Coronary artery (tissue), 2 donors: ENCODE data around the gene DSE.

Experiments used
- DNase-seq: peaks from one replicate; pipeline ENCODE4 v3.0.0-alpha.2; 2017; ENCODE audit warnings: low spot score
- H3K27ac ChIP-seq, 2 donors: fragments of 200-600 bp; sonication (generic); one replicate each; pipeline ENCODE4 v1.5.1; 2016 to 2019
- H3K4me3 ChIP-seq: fragments of 200-600 bp; sonication (generic); 2 replicates; pipeline ENCODE4 v1.5.1; 2016; ENCODE audit warnings: mild to moderate bottlenecking, moderate library complexity
- CTCF ChIP-seq: fragments of 200-600 bp; sonication (generic); IDR thresholded peaks from one replicate; pipeline ENCODE4 v1.5.1; 2019; ENCODE audit warnings: antibody characterized with exemption

The DSE gene

GRCh38 chr6:116371120-116371917, 572 bp downstream of the DSE start:
- H3K4me3 ChIP-seq, result peak overlapping the region; percentile 87
- peak overlapping the region; percentile 93 to 96 for H3K27ac ChIP-seq
- no peak for TF ChIP-seq CTCF
- DNase-seq, result peak; percentile 90

- TF ChIP-seq CTCF, result no peak
- peak overlapping the region; percentile 87 for H3K4me3 ChIP-seq
- peak overlapping the region; percentile 93 to 96 for H3K27ac ChIP-seq
- no peak for DNase-seq
These were observed 1.1 kb downstream of the DSE start for GRCh38 chr6:116371918-116372209.

- no peak for DNase-seq
- TF ChIP-seq CTCF, result no peak
- Histone ChIP-seq H3K4me3 (peak overlapping the region; percentile 36), H3K27ac (no peak overlapping the region)
These were observed 2.6 kb downstream of the DSE start for GRCh38 chr6:116373300-116373699.

- DNase-seq, result no peak
- TF ChIP-seq CTCF, result no peak
- Histone ChIP-seq H3K4me3 (no peak overlapping the region), H3K27ac (no peak overlapping the region)
These were observed 3.2 kb downstream of the DSE start for GRCh38 chr6:116373940-116374339.

GRCh38 chr6:116374586-116374985, 3.8 kb downstream of the DSE start:
- no peak overlapping the region for H3K4me3 ChIP-seq
- no peak for DNase-seq
- no peak for TF ChIP-seq CTCF
- H3K27ac ChIP-seq, result no peak overlapping the region

- no peak for DNase-seq
- no peak for TF ChIP-seq CTCF
- no peak overlapping the region for H3K4me3 ChIP-seq
- H3K27ac ChIP-seq, result no peak overlapping the region
These were observed 4.5 kb downstream of the DSE start for GRCh38 chr6:116375262-116375661.

- DNase-seq, result no peak
- no peak overlapping the region for H3K27ac ChIP-seq
- no peak for TF ChIP-seq CTCF
- H3K4me3 ChIP-seq, result no peak overlapping the region
These were observed 5.4 kb downstream of the DSE start for GRCh38 chr6:116376149-116376548.
